ENCODE data around the gene FGF11.

GRCh38 chr17:7408863-7409262 is 30.4 kb upstream of the FGF11 start:
- TF ChIP-seq CTCF (IDR thresholded peaks at IDR 0.05) (no peak), POLR2A (IDR thresholded peaks at IDR 0.05) (no peak)

Data from ovary (tissue), 3 donors.